ENCODE results near the gene MEDAG. TPM values are rescaled to one million over a fixed set of nuclear protein-coding genes. Genes with fewer than 3 reads are reported as not detected.

Gene MEDAG
- total and polyA plus RNA-seq, 7 experiments from 2014 or later, result 0.17 to 0.49 TPM; not detected in 5

- Histone ChIP-seq H3K4me1 (ENCODE audit: control insufficient read depth in 2 of 2, insufficient read depth in 2 of 2, low read length in 2 of 2) (no peaks in the 10 kb centered on the region), H3K27ac (ENCODE audit: low read depth, low read length) (no peak overlapping the region), H3K36me3 (ENCODE audit: control insufficient read depth in 2 of 3, insufficient read depth in 3 of 3, low read length in 3 of 3) (no peaks in the 10 kb centered on the region), H3K9me3 (ENCODE audit: control insufficient read depth in 2 of 3, low read length in 3 of 3) (no peaks in the 10 kb centered on the region), H3K27me3 (ENCODE audit: control insufficient read depth in 2 of 2, insufficient read depth in 2 of 2, low read length in 2 of 2) (no peaks in the 10 kb centered on the region), H3K4me3 (ENCODE audit: low read length) (no peak overlapping the region)
- Mint-ChIP-seq H3K36me3 (peaks cover 0 to 9% (median 0%) of the 10 kb centered on the region in 5 donors), H3K27me3 (peaks cover 0 to 41% (median 17%) of the 10 kb centered on the region in 5 donors), H3K9me3 (peaks cover 0 to 21% (median 7%) of the 10 kb centered on the region in 11 donors), H3K4me1 (peaks cover 0 to 13% (median 0%) of the 10 kb centered on the region in 7 donors), H3K27ac (no peak overlapping the region), H3K4me3 (no peak overlapping the region)
- ChIA-PET POLR2A (no interaction called here), CTCF (no interaction called here)
- no peak for ATAC-seq
- DNase-seq, result no peak
- intact Hi-C loops (cut with micrococcal nuclease), result no loop called here
These were observed 25.8 kb upstream of the MEDAG start for GRCh38 chr13:30880151-30880855.

GRCh38 chr13:30880856-30881155 is 25.3 kb upstream of the MEDAG start:
- no peak overlapping the region for H3K27ac Mint-ChIP-seq
- H3K4me3 Mint-ChIP-seq, result no peak overlapping the region
- peaks cover 0 to 14% (median 0%) of the 10 kb centered on the region in 7 donors for H3K4me1 Mint-ChIP-seq
- Histone ChIP-seq H3K27ac (ENCODE audit: low read depth, low read length) (no peak overlapping the region), H3K9me3 (ENCODE audit: control insufficient read depth in 2 of 3, low read length in 3 of 3) (no peaks in the 10 kb centered on the region), H3K27me3 (ENCODE audit: control insufficient read depth in 2 of 2, insufficient read depth in 2 of 2, low read length in 2 of 2) (no peaks in the 10 kb centered on the region), H3K36me3 (ENCODE audit: control insufficient read depth in 2 of 3, insufficient read depth in 3 of 3, low read length in 3 of 3) (no peaks in the 10 kb centered on the region), H3K4me1 (ENCODE audit: control insufficient read depth in 2 of 2, insufficient read depth in 2 of 2, low read length in 2 of 2) (no peaks in the 10 kb centered on the region), H3K4me3 (ENCODE audit: low read length) (no peak overlapping the region)
- ChIA-PET CTCF (no interaction called here), POLR2A (no interaction called here)
- H3K27me3 Mint-ChIP-seq, result peaks cover 0 to 36% (median 17%) of the 10 kb centered on the region in 5 donors
- ATAC-seq (no peak), DNase-seq (no peak)
- intact Hi-C loops (cut with micrococcal nuclease), result no loop called here
- H3K9me3 Mint-ChIP-seq, result peaks cover under 1 to 22% (median 7%) of the 10 kb centered on the region in 11 donors
- peaks cover 0 to 9% (median under 1%) of the 10 kb centered on the region in 5 donors for H3K36me3 Mint-ChIP-seq

DNA sequence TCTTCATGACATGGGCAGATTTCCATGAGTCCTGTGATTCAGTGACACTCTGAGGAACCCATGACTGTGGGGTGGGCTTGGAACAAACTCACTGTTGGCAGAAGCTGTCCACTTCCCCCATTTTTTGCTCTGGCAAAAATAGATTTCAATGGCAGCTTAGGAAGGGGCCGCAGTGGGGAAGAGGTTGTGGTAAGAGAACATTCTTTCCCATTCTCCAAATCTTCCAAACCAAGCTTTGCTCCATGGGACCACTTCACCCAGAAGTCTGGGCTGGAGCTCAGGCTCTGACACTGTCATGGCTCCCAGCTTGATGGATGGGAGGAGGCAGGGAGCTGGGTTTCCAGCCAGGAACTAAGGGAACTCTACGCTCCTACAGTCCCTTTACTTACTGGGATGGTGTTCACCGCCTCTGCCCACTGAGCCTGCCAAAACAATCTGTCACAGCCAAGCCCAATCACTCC is 24.9 kb upstream of the MEDAG start:
- peaks cover 0 to 14% (median 0%) of the 10 kb centered on the region in 7 donors for H3K4me1 Mint-ChIP-seq
- no peaks in the 10 kb centered on the region for H3K27me3 ChIP-seq (ENCODE audit: control insufficient read depth in 2 of 2, insufficient read depth in 2 of 2, low read length in 2 of 2)
- no peak overlapping the region for H3K27ac Mint-ChIP-seq
- H3K9me3 Mint-ChIP-seq, result peaks cover 2 to 25% (median 10%) of the 10 kb centered on the region in 11 donors
- H3K4me3 Mint-ChIP-seq, result no peak overlapping the region
- H3K4me1 ChIP-seq (ENCODE audit: control insufficient read depth in 2 of 2, insufficient read depth in 2 of 2, low read length in 2 of 2), result no peaks in the 10 kb centered on the region
- H3K36me3 Mint-ChIP-seq, result peaks cover 0 to 9% (median 3%) of the 10 kb centered on the region in 5 donors
- no peaks in the 10 kb centered on the region for H3K36me3 ChIP-seq (ENCODE audit: control insufficient read depth in 2 of 3, insufficient read depth in 3 of 3, low read length in 3 of 3)
- ATAC-seq (no peak), DNase-seq (no peak)
- H3K4me3 ChIP-seq (ENCODE audit: low read length), result no peak overlapping the region
- CTCF ChIA-PET, result no interaction called here
- no peak overlapping the region for H3K27ac ChIP-seq (ENCODE audit: low read depth, low read length)
- no peaks in the 10 kb centered on the region for H3K9me3 ChIP-seq (ENCODE audit: control insufficient read depth in 2 of 3, low read length in 3 of 3)
- POLR2A ChIA-PET, result no interaction called here
- intact Hi-C loops (cut with micrococcal nuclease), result no loop called here
- H3K27me3 Mint-ChIP-seq, result peaks cover 0 to 34% (median 14%) of the 10 kb centered on the region in 5 donors

GRCh38 chr13:30882026-30882850 is 23.8 kb upstream of the MEDAG start:
- DNase-seq (no peak), ATAC-seq (no peak)
- Histone ChIP-seq H3K36me3 (ENCODE audit: control insufficient read depth in 2 of 3, insufficient read depth in 3 of 3, low read length in 3 of 3) (no peaks in the 10 kb centered on the region), H3K4me3 (ENCODE audit: low read length) (no peak overlapping the region), H3K27ac (ENCODE audit: low read depth, low read length) (no peak overlapping the region), H3K9me3 (ENCODE audit: control insufficient read depth in 2 of 3, low read length in 3 of 3) (no peaks in the 10 kb centered on the region), H3K4me1 (ENCODE audit: control insufficient read depth in 2 of 2, insufficient read depth in 2 of 2, low read length in 2 of 2) (no peaks in the 10 kb centered on the region), H3K27me3 (ENCODE audit: control insufficient read depth in 2 of 2, insufficient read depth in 2 of 2, low read length in 2 of 2) (no peaks in the 10 kb centered on the region)
- Mint-ChIP-seq H3K36me3 (peaks cover 0 to 9% (median 3%) of the 10 kb centered on the region in 5 donors), H3K4me3 (no peak overlapping the region), H3K27ac (no peak overlapping the region), H3K27me3 (peaks cover 0 to 34% (median 14%) of the 10 kb centered on the region in 5 donors), H3K4me1 (peaks cover 0 to 14% (median 0%) of the 10 kb centered on the region in 7 donors), H3K9me3 (peaks cover 2 to 26% (median 10%) of the 10 kb centered on the region in 11 donors)
- ChIA-PET CTCF (no interaction called here), POLR2A (no interaction called here)
- intact Hi-C loops (cut with micrococcal nuclease), result no loop called here

DNA sequence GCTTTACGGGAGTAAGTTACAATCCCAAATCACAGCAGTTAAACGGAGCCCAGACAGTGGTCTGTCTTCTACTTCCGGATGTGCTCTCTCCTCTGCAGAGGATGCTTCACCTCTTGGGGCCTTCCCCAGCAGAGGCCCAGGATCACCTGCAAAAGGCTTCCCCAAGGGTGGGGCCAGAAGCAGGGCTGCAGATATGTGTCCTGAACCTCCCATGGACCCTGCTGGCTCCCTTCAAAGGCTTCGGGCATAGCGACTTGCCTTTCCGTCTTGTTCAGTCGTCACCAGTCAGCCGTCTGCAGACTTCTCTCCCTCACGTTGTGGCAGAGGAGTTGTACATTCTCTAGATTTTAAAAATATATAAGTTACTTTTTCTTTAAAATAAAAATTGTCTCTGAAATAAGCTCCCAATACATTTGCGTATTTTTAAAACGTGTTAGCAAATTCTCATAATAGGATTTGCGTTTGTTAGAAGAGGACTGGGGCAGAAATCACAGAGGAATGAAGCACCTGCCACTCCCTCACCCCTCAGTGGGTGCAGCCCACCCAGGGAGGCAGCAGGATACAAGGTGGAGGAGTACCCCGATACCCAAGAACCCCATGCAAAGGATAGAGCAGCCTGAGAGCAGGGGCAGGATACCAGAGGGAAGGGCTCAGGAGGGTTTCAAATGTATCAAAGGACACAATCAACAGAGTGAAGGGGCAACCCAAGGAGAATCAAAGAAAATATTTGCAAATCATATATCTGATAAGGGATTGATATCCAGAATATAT is 22.9 kb upstream of the MEDAG start:
- H3K4me3 Mint-ChIP-seq, result no peak overlapping the region
- H3K27ac Mint-ChIP-seq, result no peak overlapping the region
- ChIA-PET POLR2A (no interaction called here), CTCF (no interaction called here)
- no peak for ATAC-seq
- no peak overlapping the region for H3K4me3 ChIP-seq (ENCODE audit: low read length)
- H3K4me1 Mint-ChIP-seq, result peaks cover 0 to 14% (median 0%) of the 10 kb centered on the region in 7 donors
- H3K9me3 Mint-ChIP-seq, result peaks cover 2 to 26% (median 10%) of the 10 kb centered on the region in 11 donors
- H3K27me3 Mint-ChIP-seq, result peaks cover 7 to 31% (median 14%) of the 10 kb centered on the region in 5 donors
- no peaks in the 10 kb centered on the region for H3K9me3 ChIP-seq (ENCODE audit: control insufficient read depth in 2 of 3, low read length in 3 of 3)
- DNase-seq, result no peak
- no peaks in the 10 kb centered on the region for H3K27me3 ChIP-seq (ENCODE audit: control insufficient read depth in 2 of 2, insufficient read depth in 2 of 2, low read length in 2 of 2)
- no peak overlapping the region for H3K27ac ChIP-seq (ENCODE audit: low read depth, low read length)
- peaks cover 0 to 9% (median 3%) of the 10 kb centered on the region in 5 donors for H3K36me3 Mint-ChIP-seq
- no peaks in the 10 kb centered on the region for H3K4me1 ChIP-seq (ENCODE audit: control insufficient read depth in 2 of 2, insufficient read depth in 2 of 2, low read length in 2 of 2)
- H3K36me3 ChIP-seq (ENCODE audit: control insufficient read depth in 2 of 3, insufficient read depth in 3 of 3, low read length in 3 of 3), result no peaks in the 10 kb centered on the region
- intact Hi-C loops (cut with micrococcal nuclease), result no loop called here

GRCh38 chr13:30884543-30884942 is 21.5 kb upstream of the MEDAG start:
- H3K9me3 ChIP-seq (ENCODE audit: control insufficient read depth in 2 of 3, low read length in 3 of 3), result no peaks in the 10 kb centered on the region
- Mint-ChIP-seq H3K27me3 (peaks cover 7 to 29% (median 14%) of the 10 kb centered on the region in 5 donors), H3K36me3 (peaks cover 0 to 9% (median 3%) of the 10 kb centered on the region in 5 donors), H3K9me3 (peaks cover 2 to 26% (median 11%) of the 10 kb centered on the region in 11 donors), H3K27ac (no peak overlapping the region), H3K4me3 (no peak overlapping the region), H3K4me1 (peaks cover 0 to 14% (median 0%) of the 10 kb centered on the region in 7 donors)
- no peaks in the 10 kb centered on the region for H3K4me1 ChIP-seq (ENCODE audit: control insufficient read depth in 2 of 2, insufficient read depth in 2 of 2, low read length in 2 of 2)
- ATAC-seq (no peak), DNase-seq (no peak)
- CTCF ChIA-PET, result no interaction called here
- H3K36me3 ChIP-seq (ENCODE audit: control insufficient read depth in 2 of 3, insufficient read depth in 3 of 3, low read length in 3 of 3), result no peaks in the 10 kb centered on the region
- H3K4me3 ChIP-seq (ENCODE audit: low read length), result no peak overlapping the region
- no peak overlapping the region for H3K27ac ChIP-seq (ENCODE audit: low read depth, low read length)
- POLR2A ChIA-PET, result no interaction called here
- intact Hi-C loops (cut with micrococcal nuclease), result no loop called here
- H3K27me3 ChIP-seq (ENCODE audit: control insufficient read depth in 2 of 2, insufficient read depth in 2 of 2, low read length in 2 of 2), result no peaks in the 10 kb centered on the region

Measured in naive thymus-derived CD4-positive, alpha-beta T cell (primary cell).